Lower leg skin (tissue), 4 donors: ENCODE measurements around the gene ASPN. TPM values are rescaled to one million over a fixed set of nuclear protein-coding genes. Genes with fewer than 3 reads are reported as not detected.

Experiments used
- DNase-seq, 2 donors: peaks; one replicate each; pipeline ENCODE4 v3.0.0-alpha.2; 2019; ENCODE audit warnings: low spot score in 2 of 2
- H3K4me3 ChIP-seq: fragments of 200-600 bp; sonication (generic); 2 replicates; pipeline ENCODE4 v1.5.1; 2017; ENCODE audit warnings: mild to moderate bottlenecking, low read depth; ENCODE audit not compliant: poor library complexity, severe bottlenecking
- POLR2A ChIP-seq, 2 donors: fragments of 450-650 bp; IDR thresholded peaks; one replicate each; pipeline ENCODE4 v1.6.1; 2016 to 2017; ENCODE audit warnings: antibody characterized with exemption in 2 of 2, mild to moderate bottlenecking in 1 of 2, moderate library complexity in 1 of 2
- WGBS, 2 donors: methylation state at CpG; one replicate each; pipeline ENCODE4 v1.1.5; 2018; 5-methylcytosine and 5-hydroxymethylcytosine counted together
- intact Hi-C: fragments of 100-400 bp; cut with DNase I; formaldehyde crosslinking; loops from one replicate; pipeline ENCODE4 v1.15.0; 2023; ENCODE audit warnings: low total_unique reads
- total RNA-seq, 4 donors: library from RNA; depleted of rRNA; stranded (reverse); fragments of >200 nt; gene quantifications; one replicate each; pipeline ENCODE4 v1.1.0, GENCODE V29; 2016
- TF ChIP-seq, protein P1 (sequence below), 3 donors: fragments of 450-650 bp; IDR thresholded peaks; one replicate each; pipeline ENCODE4 v1.5.1; 2016; ENCODE audit warnings: antibody characterized with exemption in 3 of 3, mild to moderate bottlenecking in 3 of 3, moderate library complexity in 2 of 3

The ASPN gene
- total RNA-seq, 4 donors from 2014 or later = 3.0 to 9.1 (median 5.7) TPM

DNA sequence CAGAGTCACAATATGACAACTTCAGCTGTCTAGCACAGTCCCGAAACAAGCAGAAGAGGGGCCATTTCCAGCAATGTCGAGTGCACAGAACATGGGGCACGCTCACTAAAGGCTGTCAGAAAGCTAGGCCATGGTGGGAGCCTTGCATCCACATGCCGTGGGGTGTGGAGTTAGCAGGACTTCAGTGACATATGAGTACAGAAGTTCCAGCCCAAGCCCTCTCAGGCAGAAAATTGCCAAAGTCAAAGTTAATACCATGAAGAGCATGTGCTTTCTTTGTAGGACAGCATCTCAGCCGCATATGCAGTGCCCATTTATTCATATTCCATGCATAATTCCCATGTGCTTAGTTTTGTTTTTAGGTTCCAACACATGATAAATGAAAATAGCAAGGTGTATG is 26.7 kb upstream of the ASPN start:
- H3K4me3 ChIP-seq = no peak overlapping the region
- 86 to 94% methylated on average over 5 of the region's 5 CpGs for WGBS, 2 donors
- DNase-seq = no peak
- TF ChIP-seq, protein P1, sequence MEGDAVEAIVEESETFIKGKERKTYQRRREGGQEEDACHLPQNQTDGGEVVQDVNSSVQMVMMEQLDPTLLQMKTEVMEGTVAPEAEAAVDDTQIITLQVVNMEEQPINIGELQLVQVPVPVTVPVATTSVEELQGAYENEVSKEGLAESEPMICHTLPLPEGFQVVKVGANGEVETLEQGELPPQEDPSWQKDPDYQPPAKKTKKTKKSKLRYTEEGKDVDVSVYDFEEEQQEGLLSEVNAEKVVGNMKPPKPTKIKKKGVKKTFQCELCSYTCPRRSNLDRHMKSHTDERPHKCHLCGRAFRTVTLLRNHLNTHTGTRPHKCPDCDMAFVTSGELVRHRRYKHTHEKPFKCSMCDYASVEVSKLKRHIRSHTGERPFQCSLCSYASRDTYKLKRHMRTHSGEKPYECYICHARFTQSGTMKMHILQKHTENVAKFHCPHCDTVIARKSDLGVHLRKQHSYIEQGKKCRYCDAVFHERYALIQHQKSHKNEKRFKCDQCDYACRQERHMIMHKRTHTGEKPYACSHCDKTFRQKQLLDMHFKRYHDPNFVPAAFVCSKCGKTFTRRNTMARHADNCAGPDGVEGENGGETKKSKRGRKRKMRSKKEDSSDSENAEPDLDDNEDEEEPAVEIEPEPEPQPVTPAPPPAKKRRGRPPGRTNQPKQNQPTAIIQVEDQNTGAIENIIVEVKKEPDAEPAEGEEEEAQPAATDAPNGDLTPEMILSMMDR (IDR thresholded peaks at IDR 0.05) = no peak
- TF ChIP-seq POLR2A (IDR thresholded peaks at IDR 0.05) = no peak
- intact Hi-C loops = no loop called here

DNA sequence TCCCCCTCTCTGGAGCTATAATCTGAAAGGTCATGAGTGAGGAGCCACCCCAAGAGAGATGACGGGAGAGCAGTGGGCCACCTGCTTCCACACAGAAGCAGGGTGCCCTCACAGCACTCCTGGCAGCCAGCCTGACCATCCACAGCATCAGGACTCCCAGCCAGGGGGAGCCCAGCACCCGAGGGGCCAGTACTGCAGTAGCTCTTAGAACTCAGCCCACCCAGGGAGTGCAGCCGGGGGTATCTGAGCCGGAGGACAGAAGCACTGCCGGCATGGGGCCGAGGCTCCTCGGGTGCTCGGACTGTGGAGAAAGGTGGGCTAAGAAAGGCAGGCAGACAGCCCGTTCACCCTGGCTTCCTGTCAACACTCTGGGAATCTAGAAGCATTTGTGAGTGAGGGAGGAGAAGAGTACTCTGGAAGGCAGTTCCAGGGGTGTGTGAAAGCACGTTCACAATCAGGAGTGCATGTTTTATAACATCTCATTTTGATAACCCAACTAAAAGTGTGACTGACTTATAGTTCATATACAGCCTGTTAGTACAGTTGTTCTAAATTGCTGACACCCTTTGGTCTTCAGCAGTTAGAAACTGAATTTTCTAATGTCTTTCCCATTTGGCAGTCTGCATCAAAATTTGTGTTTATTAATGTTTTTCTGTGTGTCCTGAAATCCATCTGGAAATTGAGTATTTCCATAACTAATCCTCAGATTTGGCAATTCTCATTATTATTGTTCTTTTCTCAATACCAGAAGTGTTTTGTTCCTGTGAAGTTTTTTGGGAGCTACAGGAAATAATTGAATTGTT is 25.9 kb upstream of the ASPN start:
- WGBS, 2 donors = 58 to 75% methylated on average over 9 to 10 of the region's 10 CpGs
- DNase-seq = no peak
- intact Hi-C loops = no loop called here
- no peak for TF ChIP-seq POLR2A (IDR thresholded peaks at IDR 0.05)
- TF ChIP-seq, protein P1 (IDR thresholded peaks at IDR 0.05) = no peak
- H3K4me3 ChIP-seq = no peak overlapping the region

DNA sequence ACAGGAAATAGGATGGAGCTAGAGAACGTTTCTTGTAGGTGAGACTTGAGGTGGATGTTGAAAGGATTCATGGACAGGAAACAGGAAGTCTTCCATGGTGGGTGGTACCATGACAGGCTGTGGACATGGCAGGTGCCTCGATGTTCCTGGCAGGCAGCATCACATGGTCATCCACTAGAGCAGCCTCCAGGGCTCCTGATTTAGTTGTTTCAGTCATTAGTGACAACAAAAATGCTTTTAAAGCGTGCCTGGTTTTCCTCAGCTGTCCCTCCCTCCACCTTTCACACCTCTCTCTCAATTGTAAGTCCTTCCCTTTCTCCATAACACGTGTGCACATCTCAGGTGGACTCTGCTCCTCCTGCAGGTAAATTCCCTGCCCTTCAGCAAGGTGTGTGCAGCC is 25.2 kb upstream of the ASPN start:
- no peak for DNase-seq
- 52 to 58% methylated on average over 4 of the region's 4 CpGs for WGBS, 2 donors
- H3K4me3 ChIP-seq = no peak overlapping the region
- intact Hi-C loops = no loop called here
- TF ChIP-seq POLR2A (IDR thresholded peaks at IDR 0.05) = no peak
- TF ChIP-seq, protein P1 (IDR thresholded peaks at IDR 0.05) = no peak

DNA sequence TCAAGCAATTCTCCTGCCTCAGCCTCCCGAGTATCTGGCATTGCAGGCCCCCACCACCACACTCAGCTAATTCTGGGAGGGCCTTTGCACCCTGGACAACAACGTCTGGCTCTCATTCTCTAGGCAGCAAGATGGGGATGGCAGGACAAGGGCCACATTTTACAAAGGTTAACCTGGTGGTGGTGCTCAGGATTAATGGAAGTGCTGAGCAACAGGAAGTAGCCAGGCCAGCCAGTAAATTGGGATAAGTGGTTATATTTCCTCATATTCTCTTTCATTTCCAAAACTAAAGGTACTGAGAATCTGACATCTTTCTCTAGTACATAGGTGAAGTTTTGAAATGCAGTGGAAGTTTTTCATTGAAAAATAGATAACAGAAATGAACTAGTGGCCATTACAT is 24.7 kb upstream of the ASPN start:
- H3K4me3 ChIP-seq = no peak overlapping the region
- TF ChIP-seq POLR2A (IDR thresholded peaks at IDR 0.05) = no peak
- TF ChIP-seq, protein P1 (IDR thresholded peaks at IDR 0.05) = no peak
- DNase-seq = no peak
- intact Hi-C loops = no loop called here
- WGBS, 2 donors = 83 to 86% methylated on average over 2 of the region's 2 CpGs

DNA sequence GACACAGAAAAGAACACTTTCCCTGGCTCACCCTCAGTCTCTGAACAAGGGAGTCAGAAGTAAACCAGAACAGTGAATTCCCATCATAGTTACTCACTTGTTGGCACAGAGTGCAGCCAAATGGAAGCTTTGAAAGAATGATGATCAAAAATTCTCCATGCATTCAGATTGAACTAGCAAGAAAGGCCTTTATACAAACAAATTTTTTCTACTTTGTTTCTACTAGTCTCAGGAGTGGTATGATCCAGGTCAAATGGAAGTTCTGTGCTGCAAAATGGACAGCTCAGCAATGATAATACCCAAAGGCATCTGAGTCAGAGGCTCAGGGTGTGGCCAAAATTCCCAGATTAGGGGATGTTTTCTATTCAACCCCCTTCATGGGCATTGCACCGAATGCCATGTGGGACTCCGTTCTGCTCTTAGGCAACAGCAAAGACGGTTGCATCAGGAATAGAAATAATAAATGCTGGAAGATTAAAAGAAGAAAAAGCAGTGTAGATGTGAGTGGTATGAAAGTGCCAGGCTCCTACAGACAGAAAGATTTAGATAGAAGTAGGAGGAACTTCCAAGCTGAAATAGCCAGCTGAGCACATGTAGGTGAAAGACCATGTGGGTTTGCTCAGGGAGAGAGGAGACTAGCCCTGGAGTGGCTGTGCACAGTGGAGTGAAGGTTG is 24.0 kb upstream of the ASPN start:
- no peak overlapping the region for H3K4me3 ChIP-seq
- intact Hi-C loops = no loop called here
- DNase-seq = peak in 1 of 2 donors; percentile 55
- WGBS, 2 donors = 25 to 35% methylated on average over 3 of the region's 3 CpGs
- TF ChIP-seq, protein P1 (IDR thresholded peaks at IDR 0.05) = no peak
- no peak for TF ChIP-seq POLR2A (IDR thresholded peaks at IDR 0.05)
